ENCODE results near the gene FMNL1. TPM values are rescaled to one million over a fixed set of nuclear protein-coding genes. Genes with fewer than 3 reads are reported as not detected.

Gene FMNL1
- total RNA-seq, 6 donors from 2014 or later, result 42.9 to 119 (median 98.3) TPM

GRCh38 chr17:45290269-45290765, 68.6 kb downstream of the FMNL1 start:
- ATAC-seq (ENCODE audit: low FRiP score in 2 of 2), result no peak
- Histone ChIP-seq H3K9me3 (no peaks in the 10 kb centered on the region), H3K4me3 (no peak overlapping the region), H3K27ac (peak overlapping the region in 1 of 4 donors; percentile 50), H3K27me3 (no peaks in the 10 kb centered on the region), H3K36me3 (peaks cover 0 to 51% (median 25%) of the 10 kb centered on the region in 4 donors), H3K4me1 (peaks cover 45 to 72% (median 70%) of the 10 kb centered on the region in 4 donors)
- WGBS, 2 donors, result 89 to 92% methylated on average over 11 of the region's 11 CpGs
- TF ChIP-seq POLR2AphosphoS5 (IDR thresholded peaks at IDR 0.05), result no peak
- no peak for TF ChIP-seq EP300 (IDR thresholded peaks at IDR 0.05)
- no peak for TF ChIP-seq CTCF (IDR thresholded peaks at IDR 0.05)
- no peak for TF ChIP-seq POLR2A (IDR thresholded peaks at IDR 0.05)
- no peak for DNase-seq

GRCh38 chr17:45291171-45291805, 69.6 kb downstream of the FMNL1 start:
- DNase-seq (peak in 1 of 2 donors; percentile 80), ATAC-seq (ENCODE audit: low FRiP score in 2 of 2) (no peak)
- no peaks in the 10 kb centered on the region for H3K9me3 ChIP-seq
- peak overlapping the region; percentile 50 to 80 (median 76) for H3K27ac ChIP-seq
- H3K4me3 ChIP-seq, result no peak overlapping the region
- TF ChIP-seq POLR2AphosphoS5 (IDR thresholded peaks at IDR 0.05) (no peak), CTCF (IDR thresholded peaks at IDR 0.05) (no peak), EP300 (IDR thresholded peaks at IDR 0.05) (no peak), POLR2A (IDR thresholded peaks at IDR 0.05) (no peak)
- H3K36me3 ChIP-seq, result peaks cover 0 to 43% (median 21%) of the 10 kb centered on the region in 4 donors
- 45 to 53% methylated on average over 5 of the region's 5 CpGs for WGBS, 2 donors
- H3K27me3 ChIP-seq, result no peaks in the 10 kb centered on the region
- peaks cover 55 to 81% (median 79%) of the 10 kb centered on the region in 4 donors for H3K4me1 ChIP-seq

- Histone ChIP-seq H3K36me3 (peaks cover 0 to 28% (median 9%) of the 10 kb centered on the region in 4 donors), H3K9me3 (no peaks in the 10 kb centered on the region), H3K27ac (peak overlapping the region; percentile 73 to 80 (median 76)), H3K4me3 (no peak overlapping the region), H3K27me3 (no peaks in the 10 kb centered on the region), H3K4me1 (peaks cover 63 to 91% (median 89%) of the 10 kb centered on the region in 4 donors)
- 71 to 76% methylated on average over 12 of the region's 12 CpGs for WGBS, 2 donors
- ATAC-seq (ENCODE audit: low FRiP score in 2 of 2) (no peak), DNase-seq (no peak)
- no peak for TF ChIP-seq POLR2A (IDR thresholded peaks at IDR 0.05)
- no peak for TF ChIP-seq POLR2AphosphoS5 (IDR thresholded peaks at IDR 0.05)
- TF ChIP-seq CTCF (IDR thresholded peaks at IDR 0.05), result no peak
- TF ChIP-seq EP300 (IDR thresholded peaks at IDR 0.05), result no peak
These were observed 71.2 kb downstream of the FMNL1 start for GRCh38 chr17:45292696-45293412.

- no peak overlapping the region for H3K4me3 ChIP-seq
- 46 to 52% methylated on average over 8 to 10 of the region's 10 CpGs for WGBS, 2 donors
- H3K9me3 ChIP-seq, result no peaks in the 10 kb centered on the region
- DNase-seq, result peak in 1 of 2 donors; percentile 96
- peak overlapping the region; percentile 73 to 80 (median 76) for H3K27ac ChIP-seq
- no peaks in the 10 kb centered on the region for H3K27me3 ChIP-seq
- peaks cover 66 to 96% (median 85%) of the 10 kb centered on the region in 4 donors for H3K4me1 ChIP-seq
- TF ChIP-seq CTCF (IDR thresholded peaks at IDR 0.05) (peak in 1 of 6 experiments; percentile 8), POLR2AphosphoS5 (IDR thresholded peaks at IDR 0.05) (peak; percentile 68 to 83), EP300 (IDR thresholded peaks at IDR 0.05) (peak in 2 of 4 donors; percentile 59 to 88), POLR2A (IDR thresholded peaks at IDR 0.05) (no peak)
- ATAC-seq (ENCODE audit: low FRiP score in 2 of 2), result peak; percentile 84 to 88
- H3K36me3 ChIP-seq, result peaks cover 0 to 21% (median 8%) of the 10 kb centered on the region in 4 donors
These were observed 71.9 kb downstream of the FMNL1 start for GRCh38 chr17:45293413-45294211.

Measured in upper lobe of left lung (tissue), 6 donors.